Stimulated activated CD4-positive, alpha-beta T cell treated with anti-CD3 and anti-CD28 coated beads, Interleukin-4, amount 100 ng/mL, for 48 hours (primary cell): ENCODE measurements around the gene MPZL3.
"Not testable (repeated sequence)": the region's sequence is repeated elsewhere in the genome, so short reads cannot be mapped to it uniquely, and the experiment has no call there.

ENCODE experiments used
- DNase-seq, 2 donors: peaks; one replicate each; pipeline ENCODE4 v3.0.0-alpha.2; 2020; ENCODE audit warnings: low read depth in 2 of 2

The MPZL3 gene

DNA sequence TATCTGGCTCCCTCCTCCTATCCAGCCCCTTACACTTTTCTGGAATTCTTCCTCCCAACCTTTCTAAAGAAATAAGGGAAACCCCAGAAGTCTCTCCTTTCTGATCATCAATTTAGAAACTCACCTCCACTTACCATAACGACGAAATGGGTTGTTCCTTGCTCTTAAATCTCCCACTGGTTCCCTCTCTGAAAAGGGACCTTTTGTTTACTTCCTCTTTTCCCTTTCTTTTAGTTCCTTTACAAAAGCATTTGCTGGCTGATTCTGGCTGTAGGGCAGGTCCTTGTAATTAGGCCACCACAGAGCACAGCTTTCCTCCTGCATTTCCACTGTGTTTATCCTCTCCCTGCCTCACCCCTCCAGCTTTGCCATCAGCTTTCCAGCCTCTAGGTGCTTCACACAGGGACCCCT lies 39.4 kb downstream of the MPZL3 start:
- no peak for DNase-seq

DNA sequence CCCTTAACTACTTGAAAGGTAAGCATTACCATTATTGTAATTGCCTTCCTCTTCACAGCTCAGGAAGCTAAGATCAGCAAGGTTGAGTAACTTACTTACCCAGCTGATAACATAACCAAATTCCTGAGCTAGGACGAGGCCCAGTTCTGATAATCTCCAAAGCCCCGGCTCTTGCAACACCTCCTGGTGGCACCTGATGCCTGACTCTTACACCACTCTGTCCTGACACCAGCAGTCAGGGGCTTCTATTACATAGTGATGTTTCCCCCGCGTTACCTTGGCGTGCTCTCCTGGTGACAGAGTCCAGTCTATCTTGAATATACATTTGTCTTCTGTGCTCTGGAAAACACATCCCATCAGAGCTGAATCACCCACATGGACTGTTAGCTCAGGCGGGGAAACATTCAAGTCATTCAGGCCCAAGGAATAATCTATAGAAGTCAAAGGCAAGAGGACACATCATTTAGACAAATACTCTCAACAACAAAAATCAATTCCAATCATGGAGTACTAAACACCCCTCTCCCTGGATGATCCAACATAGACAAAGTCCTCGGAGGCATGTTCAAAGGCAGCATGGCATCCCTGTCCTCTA lies 39.9 kb downstream of the MPZL3 start:
- no peak for DNase-seq

DNA sequence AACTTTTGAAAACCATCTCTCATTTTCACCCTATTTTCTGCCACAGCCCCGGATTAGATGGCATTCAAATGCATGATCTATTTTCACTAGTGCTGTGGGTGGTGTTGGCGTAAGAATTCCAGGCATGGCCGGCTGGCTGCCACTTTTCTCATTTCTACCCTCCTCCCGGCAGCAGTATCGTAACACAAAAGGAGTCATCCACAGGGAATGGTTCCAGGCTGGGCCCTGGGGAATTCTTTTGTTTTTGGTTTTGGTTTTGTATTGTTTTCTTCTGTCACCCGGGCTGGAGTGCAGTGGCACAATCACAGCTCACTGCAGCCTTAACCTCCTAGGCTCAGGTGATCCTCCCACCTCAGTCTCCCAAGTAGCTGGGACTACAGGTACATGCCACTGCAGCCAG lies 41.2 kb downstream of the MPZL3 start:
- no peak for DNase-seq

DNA sequence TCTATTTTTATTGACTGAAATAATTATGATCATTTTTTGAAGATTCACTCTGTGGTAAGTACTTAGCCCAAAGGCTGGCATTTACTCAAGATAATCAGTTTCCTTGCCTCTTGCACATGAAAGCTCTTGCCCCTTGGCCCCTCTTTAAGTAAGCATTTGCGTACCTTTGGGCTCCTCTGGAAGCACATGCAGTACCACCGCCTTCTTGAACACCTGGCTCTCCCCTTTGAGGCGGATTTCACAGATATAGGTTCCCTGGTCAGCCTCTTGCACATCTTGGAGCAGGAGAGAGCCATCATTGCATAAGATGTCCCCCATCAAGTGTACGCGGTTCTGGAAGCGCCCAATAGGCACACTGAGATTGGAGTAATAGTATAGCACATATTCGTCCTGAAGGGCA lies 41.8 kb downstream of the MPZL3 start:
- DNase-seq, result no peak

DNA sequence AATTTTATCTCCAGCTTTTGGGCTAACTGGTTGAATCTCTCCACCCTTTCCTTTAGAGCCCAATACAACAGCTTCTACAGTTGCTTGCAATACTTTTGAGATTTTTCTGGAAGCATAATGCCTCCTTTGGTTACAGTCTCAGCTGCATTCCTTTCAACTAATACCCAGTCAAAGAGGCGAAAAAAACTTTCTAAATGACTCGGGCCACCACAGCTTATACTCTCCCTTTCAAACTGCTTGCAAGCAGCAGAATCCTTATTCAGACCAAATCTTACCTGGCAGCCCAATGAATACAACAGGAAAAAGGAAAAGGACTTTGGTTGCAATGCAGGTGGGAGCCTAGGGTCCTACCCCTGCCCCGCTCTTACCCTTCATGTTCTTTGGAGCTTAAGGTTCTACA lies 43.1 kb downstream of the MPZL3 start:
- DNase-seq, result no peak

DNA sequence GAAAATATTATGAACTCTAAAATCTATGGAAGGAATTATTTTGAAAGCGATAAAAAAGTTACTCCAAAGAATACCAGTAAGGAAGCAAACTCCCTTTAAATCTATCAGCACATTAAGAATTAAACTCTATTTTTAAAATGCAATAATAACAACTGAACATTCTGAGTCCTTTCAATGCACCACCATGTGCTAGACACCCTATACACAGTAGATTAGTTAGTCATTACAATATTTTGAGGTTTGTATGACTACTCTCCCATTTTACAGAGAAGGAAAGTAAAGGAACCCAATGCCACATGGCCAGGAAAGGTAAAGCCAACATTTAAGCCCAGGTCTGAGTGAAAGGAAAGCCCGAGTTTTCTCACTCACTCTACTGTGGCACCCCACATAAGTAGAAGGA lies 45.1 kb downstream of the MPZL3 start:
- no peak for DNase-seq

DNA sequence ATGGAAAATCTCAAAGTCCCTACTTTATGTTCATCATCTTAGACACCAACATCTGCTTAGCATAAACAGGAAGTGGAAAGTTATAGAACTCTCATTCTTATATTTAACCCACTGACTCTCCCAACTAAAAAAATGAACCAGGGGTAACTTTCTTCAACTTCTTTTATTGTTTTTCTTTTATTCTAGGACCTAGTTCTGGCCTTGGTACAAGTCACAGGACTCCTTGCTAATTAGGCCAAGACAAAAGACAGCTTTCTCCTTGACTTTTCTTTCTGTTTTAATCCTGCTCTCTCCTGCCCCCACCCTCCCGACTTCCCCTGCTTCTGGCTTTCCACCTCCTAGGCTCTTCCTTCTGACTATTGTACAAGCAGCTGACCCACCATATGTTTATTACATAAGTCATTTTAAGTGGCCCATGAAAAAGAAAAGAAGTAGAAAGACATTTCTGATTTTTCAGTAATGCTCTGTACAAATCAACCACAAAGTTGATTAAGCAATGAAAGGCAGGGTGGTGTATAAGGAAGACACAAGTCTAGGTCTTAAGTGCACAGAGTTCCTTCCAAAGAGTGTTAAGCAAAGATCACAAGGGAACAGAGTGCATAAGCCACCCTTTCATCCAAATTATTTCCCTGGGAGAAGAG lies 45.7 kb downstream of the MPZL3 start:
- no peak for DNase-seq

DNA sequence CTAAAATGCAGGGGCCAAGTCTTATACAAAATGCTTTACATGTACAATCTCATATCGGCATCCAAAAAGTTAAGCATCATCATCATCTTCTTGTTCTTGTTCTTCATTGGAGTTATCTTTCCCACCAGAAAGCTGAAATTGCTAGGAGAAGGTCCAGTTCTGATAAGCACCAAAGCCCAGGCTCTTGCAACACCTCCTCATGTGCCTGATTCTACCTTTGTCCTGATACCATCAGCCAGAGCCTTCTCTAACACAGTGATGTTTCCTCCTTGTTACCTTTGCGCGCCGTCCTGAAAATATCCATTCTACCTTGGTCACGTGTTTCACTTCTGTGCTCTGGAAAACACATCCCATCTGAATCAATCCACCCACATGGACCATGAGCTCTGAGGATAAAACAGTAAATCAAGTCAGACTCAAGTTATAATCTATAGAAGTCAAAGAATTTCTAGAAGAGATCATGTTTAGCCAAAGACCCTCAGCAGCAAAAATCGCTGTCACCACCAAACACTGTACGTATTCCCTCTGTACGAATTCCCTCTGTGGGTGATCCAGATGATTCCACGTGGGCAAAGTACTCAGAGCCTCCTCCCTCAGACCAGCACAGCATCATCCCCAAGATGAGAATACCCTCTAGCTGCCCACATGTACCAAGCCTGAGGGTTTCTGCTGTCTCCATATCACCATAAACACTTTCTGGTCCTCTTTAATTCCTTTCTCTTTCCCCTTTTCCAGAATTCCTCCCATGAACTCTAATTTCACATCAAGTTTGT lies 46.4 kb downstream of the MPZL3 start:
- DNase-seq, result no peak

DNA sequence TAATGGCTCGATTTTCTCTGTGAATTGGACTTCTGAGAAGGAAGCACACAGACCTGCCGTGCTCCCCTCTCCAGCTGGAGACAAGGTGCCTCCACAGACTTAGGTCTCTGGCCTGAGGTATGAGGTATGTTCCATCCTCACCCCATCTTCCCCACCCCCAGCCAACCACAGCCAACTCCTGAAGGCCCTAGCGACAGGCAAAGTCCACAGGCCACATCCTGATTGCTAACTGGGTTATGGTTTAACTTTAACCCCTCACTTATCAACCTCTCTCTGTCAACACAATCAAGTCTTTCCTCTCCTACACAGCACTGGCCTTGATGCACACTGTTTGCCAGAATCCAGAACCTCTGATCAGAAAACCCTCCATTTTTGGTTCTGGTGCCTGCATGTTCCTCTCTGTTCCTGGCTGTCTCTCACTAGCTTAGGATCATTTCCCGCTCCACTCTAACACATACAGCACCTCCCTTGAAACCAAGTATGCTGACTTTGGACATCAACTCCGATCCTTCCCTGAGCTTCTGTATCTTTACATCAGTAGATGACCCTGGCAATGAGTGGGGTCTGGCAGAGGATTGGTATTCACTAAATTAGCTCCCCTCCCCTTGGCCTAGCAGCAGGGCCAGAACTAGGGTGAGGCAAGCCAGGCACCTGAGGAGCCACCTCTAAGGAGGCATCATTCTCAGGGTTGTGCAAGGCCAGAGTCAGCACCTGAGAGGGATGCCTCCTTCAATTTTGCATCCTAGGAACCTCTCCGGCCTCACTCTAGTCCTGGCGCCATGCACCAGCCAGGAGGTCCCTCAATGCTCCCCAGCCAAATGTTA lies 49.4 kb downstream of the MPZL3 start:
- DNase-seq, result peak in 1 of 2 donors; percentile 66

DNA sequence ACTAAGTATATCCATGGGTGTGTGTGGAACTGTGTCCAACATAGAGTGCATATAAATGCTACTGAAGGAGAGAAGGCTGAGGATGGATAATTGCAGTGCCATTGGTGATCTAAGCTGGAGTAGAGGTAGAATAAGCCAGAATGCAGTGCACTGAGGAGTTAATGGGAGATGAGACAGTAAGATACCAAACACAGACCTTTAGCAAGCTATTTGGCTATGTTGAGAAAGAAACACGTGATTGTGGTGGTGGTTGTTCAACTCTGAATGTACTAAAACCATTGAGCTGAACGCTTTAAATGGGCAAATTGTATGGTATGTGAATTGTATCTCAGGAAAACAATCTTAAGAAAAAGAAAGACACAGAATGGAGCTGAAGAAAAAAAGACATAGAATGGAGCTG lies 50.2 kb downstream of the MPZL3 start:
- DNase-seq, result no peak

DNA sequence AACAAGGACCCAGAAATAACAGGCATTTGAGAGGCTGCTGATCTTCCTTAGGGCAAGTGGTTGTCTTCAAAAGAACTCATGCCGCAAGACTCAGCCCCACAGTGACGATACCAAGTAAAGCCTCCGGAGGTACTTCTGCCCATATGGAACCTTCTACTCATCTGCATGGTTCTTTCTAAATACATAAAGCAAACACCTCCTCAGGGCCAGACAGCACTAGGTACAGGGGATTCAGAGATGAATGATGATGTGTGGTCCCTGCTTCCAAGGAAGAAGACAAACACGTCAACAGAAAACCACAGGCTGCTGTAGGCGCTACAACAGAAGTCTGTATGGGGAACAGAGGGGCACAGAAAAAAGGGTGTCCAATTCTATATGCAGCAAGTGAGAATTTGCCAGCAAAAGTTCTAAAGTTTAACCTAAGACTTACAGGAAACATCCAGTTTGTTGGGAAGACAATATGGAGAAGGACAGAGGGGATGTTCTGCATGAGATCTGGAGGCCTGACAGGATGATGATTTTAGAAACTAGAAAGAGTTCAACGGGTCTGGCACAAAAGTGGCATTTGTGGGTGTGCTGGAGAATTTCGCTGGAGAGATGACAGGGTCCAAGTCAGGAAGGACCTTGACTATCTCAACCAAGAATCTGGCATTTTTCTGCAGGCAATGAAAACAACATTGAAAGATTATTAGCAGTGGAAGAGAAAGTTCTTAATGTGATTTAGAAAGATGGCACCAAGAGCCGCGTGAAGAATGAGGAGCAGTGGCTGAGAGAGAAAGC lies 51.1 kb downstream of the MPZL3 start:
- DNase-seq, result no peak

DNA sequence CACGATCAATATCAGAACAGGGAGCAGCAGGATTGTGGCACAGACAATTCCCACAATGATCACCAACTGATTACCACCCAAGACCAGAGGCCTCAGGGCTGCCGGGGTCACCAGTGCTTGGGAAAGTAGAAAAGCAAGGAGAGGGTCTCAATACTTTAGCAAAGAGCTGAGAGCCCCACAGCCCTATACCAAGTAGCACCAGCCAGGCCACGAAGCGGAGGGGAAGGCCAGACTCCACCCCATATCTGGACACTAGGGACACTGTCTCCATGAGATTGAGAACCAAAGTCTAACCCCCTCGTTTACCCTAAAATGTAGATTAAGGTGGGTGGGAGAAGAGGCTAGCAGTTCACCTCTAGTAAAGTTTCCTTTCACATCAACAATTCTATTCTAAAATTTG lies 51.7 kb downstream of the MPZL3 start:
- no peak for DNase-seq

DNA sequence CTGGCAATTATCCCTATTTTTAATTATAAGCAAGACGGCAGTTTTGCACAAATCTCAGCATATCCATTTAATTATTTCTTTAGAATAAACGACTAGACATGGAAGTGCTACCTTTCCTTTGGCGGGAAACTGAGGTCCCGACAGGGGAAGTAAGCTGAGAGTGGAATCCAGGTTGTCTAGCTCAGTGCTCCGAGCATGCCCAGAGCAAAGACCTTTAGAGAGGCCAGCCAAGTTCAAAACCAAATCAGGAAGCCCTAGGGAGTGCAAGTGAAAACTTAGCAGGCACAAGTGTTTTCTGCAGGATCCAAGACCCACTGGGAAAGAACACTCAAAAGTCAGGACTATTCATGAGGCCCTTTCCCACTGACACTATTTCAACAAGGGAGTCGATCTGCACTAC lies 53.0 kb downstream of the MPZL3 start:
- no peak for DNase-seq

DNA sequence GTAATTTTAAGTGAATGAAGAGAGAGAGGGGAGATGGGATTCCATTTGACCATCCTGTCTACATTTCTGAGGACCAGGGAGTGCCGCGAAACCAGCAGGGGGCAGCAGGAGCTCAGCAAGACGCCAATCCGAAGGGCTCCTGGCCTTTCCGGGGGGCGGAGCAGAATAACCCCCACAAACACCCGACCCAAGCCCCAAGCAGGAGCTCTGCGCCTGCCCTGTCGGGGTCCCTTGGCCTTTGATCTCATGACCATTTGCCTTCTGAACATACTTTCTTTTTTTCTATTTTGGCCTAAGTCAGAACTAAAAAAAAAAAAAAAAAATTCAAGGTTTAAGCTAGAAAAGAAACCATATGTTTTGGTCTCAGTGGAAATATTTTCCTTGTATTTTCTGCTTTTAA lies 53.8 kb downstream of the MPZL3 start:
- peak; percentile 80 to 85 for DNase-seq

DNA sequence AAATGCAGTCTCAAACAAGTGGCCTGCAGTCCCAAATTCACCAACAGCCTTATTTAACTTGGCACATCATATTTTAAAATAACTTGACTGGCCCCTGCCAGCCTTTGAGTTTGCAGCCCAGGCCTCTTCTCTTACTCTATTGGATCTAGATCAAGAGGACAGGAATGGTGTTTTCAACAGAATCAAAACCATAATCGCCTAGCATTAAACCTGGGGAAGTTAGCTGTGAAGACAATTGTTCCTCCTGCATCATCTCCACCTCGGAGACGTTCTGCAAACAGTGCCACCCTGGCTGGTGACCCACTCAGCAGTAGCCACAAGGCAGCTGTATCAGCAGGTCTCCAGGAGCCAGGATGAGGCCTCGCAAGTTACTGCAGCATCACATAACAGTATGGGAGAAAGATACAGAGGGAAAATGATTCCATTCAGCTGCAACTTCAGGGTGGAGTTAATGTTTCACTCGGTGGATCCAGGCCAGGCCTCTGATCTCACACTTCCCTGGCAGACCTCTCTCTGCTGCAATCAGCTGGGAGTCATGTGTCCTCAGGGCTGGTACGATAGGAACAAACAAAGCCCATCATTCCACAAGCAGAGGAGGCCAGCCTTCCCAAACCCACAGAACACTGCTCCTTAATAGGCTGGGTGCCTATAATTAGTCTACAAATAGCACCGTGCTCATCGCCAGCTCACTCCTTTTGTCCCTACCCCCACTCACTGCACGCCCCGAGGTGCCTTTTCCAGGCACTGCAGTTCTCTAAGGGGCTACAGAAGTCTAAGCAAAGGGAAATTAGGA lies 57.1 kb downstream of the MPZL3 start:
- DNase-seq, result no peak

DNA sequence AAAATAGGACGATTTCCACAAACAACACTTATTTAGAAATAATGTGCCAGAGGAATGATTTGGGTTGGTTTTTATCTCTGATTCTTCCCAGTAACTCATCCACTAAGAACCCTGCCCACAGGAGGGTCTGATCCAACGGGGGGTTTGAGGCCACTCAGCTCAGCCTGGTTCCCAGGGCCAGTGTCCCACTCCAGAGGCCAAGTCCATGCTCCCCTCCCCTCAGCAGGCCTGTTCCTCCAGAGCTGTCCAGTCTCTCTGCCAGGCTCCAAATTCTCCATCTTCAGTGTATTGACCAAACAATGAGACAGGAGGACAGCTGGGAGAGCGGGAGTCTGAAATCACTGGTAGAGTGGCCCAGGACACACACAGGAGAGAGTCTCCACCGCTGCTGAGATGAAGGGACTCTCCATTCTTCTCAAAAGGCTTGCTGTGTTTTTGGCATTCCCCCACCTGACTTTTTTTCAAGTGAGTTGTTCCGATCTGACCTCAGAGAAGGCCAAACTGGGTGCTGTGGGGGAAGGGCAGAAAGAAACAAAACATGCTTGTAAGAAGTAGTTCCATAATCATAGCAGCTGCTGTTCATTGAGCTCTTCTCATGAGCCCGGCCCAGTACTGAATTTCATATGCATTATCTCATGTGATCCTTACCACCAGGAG lies 58.1 kb downstream of the MPZL3 start:
- DNase-seq, result no peak

DNA sequence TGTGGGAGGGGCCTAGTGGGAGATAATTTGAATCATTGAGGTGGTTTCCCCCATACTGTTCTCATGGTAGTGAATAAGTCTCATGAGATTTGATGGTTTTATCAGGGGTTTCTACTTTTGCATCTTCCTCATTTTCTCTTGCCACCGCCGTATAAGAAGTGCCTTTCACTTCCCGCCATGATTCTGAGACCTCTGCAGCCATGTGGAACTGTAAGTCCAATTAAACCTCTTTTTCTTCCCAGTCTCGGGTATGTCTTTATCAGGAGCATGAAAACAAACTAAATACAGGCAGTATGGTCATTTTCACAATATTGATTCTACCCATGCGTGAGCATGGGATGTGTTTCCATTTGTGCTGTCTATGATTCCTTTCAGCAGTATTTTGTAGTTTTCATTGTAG lies 59.3 kb downstream of the MPZL3 start:
- DNase-seq, result not testable (repeated sequence)

DNA sequence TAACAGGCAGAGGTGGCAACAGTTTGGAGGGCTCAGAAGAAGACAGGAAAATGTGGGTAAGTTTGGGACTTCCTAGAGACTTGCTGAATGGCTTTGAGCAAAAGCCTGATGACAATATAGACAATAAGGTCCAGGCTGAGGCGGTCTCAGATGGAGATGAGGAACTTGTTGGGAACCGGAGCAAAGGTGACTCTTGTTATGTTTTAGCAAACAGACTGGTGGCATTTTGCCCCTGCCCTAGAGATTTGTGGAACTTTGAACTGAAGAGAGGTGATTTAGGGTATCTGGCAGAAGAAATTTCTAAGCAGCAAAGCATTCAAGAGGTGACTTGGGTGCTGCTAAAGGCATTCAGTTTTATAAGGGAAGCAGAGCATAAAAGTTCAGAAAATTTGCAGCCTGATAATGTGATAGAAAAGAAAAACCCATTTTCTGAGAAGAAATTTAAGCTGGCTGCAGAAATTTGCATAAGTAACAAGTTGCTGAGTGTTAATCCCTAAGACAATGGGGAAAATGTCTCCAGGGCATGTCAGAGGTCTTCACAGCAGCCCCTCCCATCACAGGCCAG lies 61.1 kb downstream of the MPZL3 start:
- DNase-seq, result not testable (repeated sequence)

DNA sequence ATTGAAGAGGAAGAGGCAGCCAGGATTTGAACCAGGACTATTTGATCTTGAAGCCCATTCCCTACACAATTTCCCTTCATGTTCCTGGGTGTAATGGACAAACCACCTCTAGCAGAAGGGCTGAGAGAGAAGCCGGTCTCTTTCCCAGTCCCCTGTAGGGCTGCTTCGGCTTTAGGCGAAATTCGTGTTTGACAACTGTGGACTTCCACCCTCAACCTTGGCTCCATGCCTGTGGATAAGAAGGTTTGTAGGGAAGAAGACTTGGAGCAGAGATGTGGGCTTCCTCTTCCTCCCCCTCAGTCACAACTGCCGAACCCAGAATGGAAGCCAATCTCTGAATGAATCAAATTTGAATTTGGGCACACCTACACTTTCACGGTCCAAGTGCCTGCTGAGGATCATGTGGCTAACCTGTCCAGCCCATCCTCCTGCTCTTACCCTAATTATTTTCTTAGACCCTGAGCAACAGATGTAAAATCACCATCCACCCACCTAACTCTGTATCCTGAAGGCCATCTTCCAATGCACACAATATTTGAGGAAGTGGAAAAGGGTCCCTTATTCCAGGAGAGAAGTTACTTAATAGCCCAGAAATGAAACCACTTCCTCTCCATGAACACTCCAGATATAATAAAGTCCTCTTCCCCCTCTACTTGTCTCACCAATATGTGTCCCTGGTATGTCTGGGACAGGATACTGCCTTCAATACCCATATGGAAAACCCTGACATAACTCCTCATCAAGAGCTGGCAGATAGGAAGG lies 65.6 kb downstream of the MPZL3 start:
- DNase-seq, result no peak
